Measurements from ENCODE around the gene MCTP2. TPM values are rescaled to one million over a fixed set of nuclear protein-coding genes. Genes with fewer than 3 reads are reported as not detected.
"Not testable (repeated sequence)": the region's sequence is repeated elsewhere in the genome, so short reads cannot be mapped to it uniquely, and the experiment has no call there.

The MCTP2 gene
- total RNA-seq, 1 donor from 2014 or later = 14.1 TPM

GRCh38 chr15:94445566-94446160, 214.3 kb downstream of the MCTP2 start:
- no peak for DNase-seq (ENCODE audit: low read depth in 2 of 2)

GRCh38 chr15:94446441-94446840, 215.1 kb downstream of the MCTP2 start:
- no peak for DNase-seq (ENCODE audit: low read depth in 2 of 2)

- DNase-seq (ENCODE audit: low read depth in 2 of 2) = no peak
Measured at GRCh38 chr15:94451466-94451865, 220.1 kb downstream of the MCTP2 start.

GRCh38 chr15:94453227-94453988, 222.0 kb downstream of the MCTP2 start:
- no peak for DNase-seq (ENCODE audit: low read depth in 2 of 2)

- no peak for DNase-seq (ENCODE audit: low read depth in 2 of 2)
Measured at GRCh38 chr15:94455297-94455696, 223.9 kb downstream of the MCTP2 start.

- no peak for DNase-seq (ENCODE audit: low read depth in 2 of 2)
Measured at GRCh38 chr15:94456226-94456625, 224.9 kb downstream of the MCTP2 start.

- no peak for DNase-seq (ENCODE audit: low read depth in 2 of 2)
Measured at GRCh38 chr15:94457661-94458060, 226.3 kb downstream of the MCTP2 start.

- no peak for DNase-seq (ENCODE audit: low read depth in 2 of 2)
Measured at GRCh38 chr15:94460624-94461023, 229.3 kb downstream of the MCTP2 start.

- no peak for DNase-seq (ENCODE audit: low read depth in 2 of 2)
Measured at GRCh38 chr15:94467034-94467433, 235.7 kb downstream of the MCTP2 start.

GRCh38 chr15:94470492-94470891, 239.1 kb downstream of the MCTP2 start:
- no peak for DNase-seq (ENCODE audit: low read depth in 2 of 2)

- DNase-seq (ENCODE audit: low read depth in 2 of 2) = no peak
Measured at GRCh38 chr15:94476686-94477085, 245.3 kb downstream of the MCTP2 start.

- no peak for DNase-seq (ENCODE audit: low read depth in 2 of 2)
Measured at GRCh38 chr15:94477913-94478553, 246.7 kb downstream of the MCTP2 start.

GRCh38 chr15:94478763-94479162, 247.4 kb downstream of the MCTP2 start:
- DNase-seq (ENCODE audit: low read depth in 2 of 2) = no peak

- DNase-seq (ENCODE audit: low read depth in 2 of 2) = no peak
Measured at GRCh38 chr15:94480289-94480834, 249.0 kb downstream of the MCTP2 start.

GRCh38 chr15:94485148-94485719, 253.9 kb downstream of the MCTP2 start:
- DNase-seq (ENCODE audit: low read depth in 2 of 2) = no peak

GRCh38 chr15:94487635-94488034, 256.3 kb downstream of the MCTP2 start:
- no peak for DNase-seq (ENCODE audit: low read depth in 2 of 2)

- DNase-seq (ENCODE audit: low read depth in 2 of 2) = no peak
Measured at GRCh38 chr15:94493176-94493575, 261.8 kb downstream of the MCTP2 start.

GRCh38 chr15:94493586-94493985, 262.2 kb downstream of the MCTP2 start:
- not testable (repeated sequence) for DNase-seq (ENCODE audit: low read depth in 2 of 2)

GRCh38 chr15:94494732-94495131, 263.4 kb downstream of the MCTP2 start:
- no peak for DNase-seq (ENCODE audit: low read depth in 2 of 2)

GRCh38 chr15:94503293-94503692, 271.9 kb downstream of the MCTP2 start:
- no peak for DNase-seq (ENCODE audit: low read depth in 2 of 2)

GRCh38 chr15:94509259-94509658, 277.9 kb downstream of the MCTP2 start:
- no peak for DNase-seq (ENCODE audit: low read depth in 2 of 2)

GRCh38 chr15:94522125-94522524, 290.8 kb downstream of the MCTP2 start:
- DNase-seq (ENCODE audit: low read depth in 2 of 2) = no peak

Data from lung microvascular endothelial cell (primary cell).